ENCODE results near the gene CNOT1.
"Not testable (repeated sequence)": the region's sequence is repeated elsewhere in the genome, so short reads cannot be mapped to it uniquely, and the experiment has no call there.

Gene CNOT1

GRCh38 chr16:58493756-58494431 is 135.7 kb downstream of the CNOT1 start:
- Histone ChIP-seq H3K9me3 (ENCODE audit: control insufficient read depth in 2 of 2, low read length in 2 of 2) (no peaks in the 10 kb centered on the region), H3K4me3 (ENCODE audit: low read length in 2 of 2) (no peak overlapping the region), H3K4me1 (ENCODE audit: control insufficient read depth, insufficient read depth, low read length) (peaks cover 4% of the 10 kb centered on the region), H3K27me3 (ENCODE audit: control insufficient read depth in 1 of 2, insufficient read depth in 2 of 2, low read length in 2 of 2) (no peaks in the 10 kb centered on the region), H3K36me3 (ENCODE audit: control insufficient read depth in 2 of 2, insufficient read depth in 2 of 2, low read length in 2 of 2) (no peaks in the 10 kb centered on the region), H3K9ac (ENCODE audit: low read length in 2 of 2) (no peak overlapping the region), H3K27ac (ENCODE audit: low read length) (no peak overlapping the region)

- peaks cover 0 to 2% of the 10 kb centered on the region in 2 donors for H3K27me3 ChIP-seq (ENCODE audit: control insufficient read depth in 1 of 2, insufficient read depth in 2 of 2, low read length in 2 of 2)
- H3K4me1 ChIP-seq (ENCODE audit: control insufficient read depth, insufficient read depth, low read length): peaks cover 5% of the 10 kb centered on the region
- H3K9ac ChIP-seq (ENCODE audit: low read length in 2 of 2): no peak overlapping the region
- H3K4me3 ChIP-seq (ENCODE audit: low read length in 2 of 2): no peak overlapping the region
- H3K27ac ChIP-seq (ENCODE audit: low read length): no peak overlapping the region
- no peaks in the 10 kb centered on the region for H3K36me3 ChIP-seq (ENCODE audit: control insufficient read depth in 2 of 2, insufficient read depth in 2 of 2, low read length in 2 of 2)
- H3K9me3 ChIP-seq (ENCODE audit: control insufficient read depth in 2 of 2, low read length in 2 of 2): no peaks in the 10 kb centered on the region
These were observed 136.9 kb downstream of the CNOT1 start for GRCh38 chr16:58492735-58493134.

- no peak overlapping the region for H3K27ac ChIP-seq (ENCODE audit: low read length)
- no peak overlapping the region for H3K9ac ChIP-seq (ENCODE audit: low read length in 2 of 2)
- peaks cover 8% of the 10 kb centered on the region for H3K4me1 ChIP-seq (ENCODE audit: control insufficient read depth, insufficient read depth, low read length)
- H3K9me3 ChIP-seq (ENCODE audit: control insufficient read depth in 2 of 2, low read length in 2 of 2): no peaks in the 10 kb centered on the region
- no peaks in the 10 kb centered on the region for H3K36me3 ChIP-seq (ENCODE audit: control insufficient read depth in 2 of 2, insufficient read depth in 2 of 2, low read length in 2 of 2)
- no peak overlapping the region for H3K4me3 ChIP-seq (ENCODE audit: low read length in 2 of 2)
- peaks cover 0 to 2% of the 10 kb centered on the region in 2 donors for H3K27me3 ChIP-seq (ENCODE audit: control insufficient read depth in 1 of 2, insufficient read depth in 2 of 2, low read length in 2 of 2)
These were observed 137.6 kb downstream of the CNOT1 start for GRCh38 chr16:58492066-58492465.

GRCh38 chr16:58490539-58490938 is 139.1 kb downstream of the CNOT1 start:
- not testable (repeated sequence) for H3K4me3 ChIP-seq (ENCODE audit: low read length in 2 of 2); H3K4me1 ChIP-seq (ENCODE audit: control insufficient read depth, insufficient read depth, low read length); H3K27ac ChIP-seq (ENCODE audit: low read length); H3K9ac ChIP-seq (ENCODE audit: low read length in 2 of 2); H3K36me3 ChIP-seq (ENCODE audit: control insufficient read depth in 2 of 2, insufficient read depth in 2 of 2, low read length in 2 of 2); H3K27me3 ChIP-seq (ENCODE audit: control insufficient read depth in 1 of 2, insufficient read depth in 2 of 2, low read length in 2 of 2); H3K9me3 ChIP-seq (ENCODE audit: control insufficient read depth in 2 of 2, low read length in 2 of 2)

- H3K27ac ChIP-seq (ENCODE audit: low read length): no peak overlapping the region
These were observed 139.6 kb downstream of the CNOT1 start for GRCh38 chr16:58490065-58490464.

GRCh38 chr16:58488531-58488930 is 141.1 kb downstream of the CNOT1 start:
- no peak overlapping the region for H3K9ac ChIP-seq (ENCODE audit: low read length in 2 of 2)
- no peaks in the 10 kb centered on the region for H3K36me3 ChIP-seq (ENCODE audit: control insufficient read depth in 2 of 2, insufficient read depth in 2 of 2, low read length in 2 of 2)
- H3K4me3 ChIP-seq (ENCODE audit: low read length in 2 of 2): no peak overlapping the region
- peaks cover 0 to 2% of the 10 kb centered on the region in 2 donors for H3K27me3 ChIP-seq (ENCODE audit: control insufficient read depth in 1 of 2, insufficient read depth in 2 of 2, low read length in 2 of 2)
- no peak overlapping the region for H3K27ac ChIP-seq (ENCODE audit: low read length)
- H3K4me1 ChIP-seq (ENCODE audit: control insufficient read depth, insufficient read depth, low read length): peaks cover 8% of the 10 kb centered on the region
- no peaks in the 10 kb centered on the region for H3K9me3 ChIP-seq (ENCODE audit: control insufficient read depth in 2 of 2, low read length in 2 of 2)

More at GRCh38 chr16:58490065-58490464, 139.6 kb downstream of the CNOT1 start:
- H3K9ac ChIP-seq (ENCODE audit: low read length in 2 of 2): no peak overlapping the region
- peaks cover 0 to 2% of the 10 kb centered on the region in 2 donors for H3K27me3 ChIP-seq (ENCODE audit: control insufficient read depth in 1 of 2, insufficient read depth in 2 of 2, low read length in 2 of 2)
- H3K4me1 ChIP-seq (ENCODE audit: control insufficient read depth, insufficient read depth, low read length): peaks cover 8% of the 10 kb centered on the region
- H3K36me3 ChIP-seq (ENCODE audit: control insufficient read depth in 2 of 2, insufficient read depth in 2 of 2, low read length in 2 of 2): no peaks in the 10 kb centered on the region
- H3K4me3 ChIP-seq (ENCODE audit: low read length in 2 of 2): no peak overlapping the region
- no peaks in the 10 kb centered on the region for H3K9me3 ChIP-seq (ENCODE audit: control insufficient read depth in 2 of 2, low read length in 2 of 2)

- peaks cover 8% of the 10 kb centered on the region for H3K4me1 ChIP-seq (ENCODE audit: control insufficient read depth, insufficient read depth, low read length)
- no peak overlapping the region for H3K27ac ChIP-seq (ENCODE audit: low read length)
- H3K36me3 ChIP-seq (ENCODE audit: control insufficient read depth in 2 of 2, insufficient read depth in 2 of 2, low read length in 2 of 2): no peaks in the 10 kb centered on the region
- H3K9ac ChIP-seq (ENCODE audit: low read length in 2 of 2): no peak overlapping the region
- no peaks in the 10 kb centered on the region for H3K9me3 ChIP-seq (ENCODE audit: control insufficient read depth in 2 of 2, low read length in 2 of 2)
- peaks cover 0 to 2% of the 10 kb centered on the region in 2 donors for H3K27me3 ChIP-seq (ENCODE audit: control insufficient read depth in 1 of 2, insufficient read depth in 2 of 2, low read length in 2 of 2)
- H3K4me3 ChIP-seq (ENCODE audit: low read length in 2 of 2): peak overlapping the region in 1 of 2 donors; percentile 58
These were observed 141.9 kb downstream of the CNOT1 start for GRCh38 chr16:58487566-58488351.

GRCh38 chr16:58485184-58485887 is 144.3 kb downstream of the CNOT1 start:
- no peak overlapping the region for H3K27ac ChIP-seq (ENCODE audit: low read length)
- H3K27me3 ChIP-seq (ENCODE audit: control insufficient read depth in 1 of 2, insufficient read depth in 2 of 2, low read length in 2 of 2): peaks cover 0 to 5% of the 10 kb centered on the region in 2 donors
- no peaks in the 10 kb centered on the region for H3K9me3 ChIP-seq (ENCODE audit: control insufficient read depth in 2 of 2, low read length in 2 of 2)
- H3K36me3 ChIP-seq (ENCODE audit: control insufficient read depth in 2 of 2, insufficient read depth in 2 of 2, low read length in 2 of 2): no peaks in the 10 kb centered on the region
- H3K4me3 ChIP-seq (ENCODE audit: low read length in 2 of 2): no peak overlapping the region
- H3K9ac ChIP-seq (ENCODE audit: low read length in 2 of 2): no peak overlapping the region
- peaks cover 8% of the 10 kb centered on the region for H3K4me1 ChIP-seq (ENCODE audit: control insufficient read depth, insufficient read depth, low read length)

GRCh38 chr16:58481931-58482330 is 147.7 kb downstream of the CNOT1 start:
- Histone ChIP-seq H3K36me3 (ENCODE audit: control insufficient read depth in 2 of 2, insufficient read depth in 2 of 2, low read length in 2 of 2) (no peaks in the 10 kb centered on the region), H3K4me1 (ENCODE audit: control insufficient read depth, insufficient read depth, low read length) (peaks cover 3% of the 10 kb centered on the region), H3K9ac (ENCODE audit: low read length in 2 of 2) (no peak overlapping the region), H3K4me3 (ENCODE audit: low read length in 2 of 2) (no peak overlapping the region), H3K9me3 (ENCODE audit: control insufficient read depth in 2 of 2, low read length in 2 of 2) (no peaks in the 10 kb centered on the region), H3K27me3 (ENCODE audit: control insufficient read depth in 1 of 2, insufficient read depth in 2 of 2, low read length in 2 of 2) (peaks cover 0 to 3% of the 10 kb centered on the region in 2 donors), H3K27ac (ENCODE audit: low read length) (no peak overlapping the region)

GRCh38 chr16:58481226-58481869 is 148.3 kb downstream of the CNOT1 start:
- H3K27me3 ChIP-seq (ENCODE audit: control insufficient read depth in 1 of 2, insufficient read depth in 2 of 2, low read length in 2 of 2): peaks cover 0 to 3% of the 10 kb centered on the region in 2 donors
- H3K9me3 ChIP-seq (ENCODE audit: control insufficient read depth in 2 of 2, low read length in 2 of 2): no peaks in the 10 kb centered on the region
- peaks cover 3% of the 10 kb centered on the region for H3K4me1 ChIP-seq (ENCODE audit: control insufficient read depth, insufficient read depth, low read length)
- no peak overlapping the region for H3K9ac ChIP-seq (ENCODE audit: low read length in 2 of 2)
- no peak overlapping the region for H3K27ac ChIP-seq (ENCODE audit: low read length)
- no peaks in the 10 kb centered on the region for H3K36me3 ChIP-seq (ENCODE audit: control insufficient read depth in 2 of 2, insufficient read depth in 2 of 2, low read length in 2 of 2)
- H3K4me3 ChIP-seq (ENCODE audit: low read length in 2 of 2): no peak overlapping the region
